ENCODE data around the gene NHERF2. TPM values are rescaled to one million over a fixed set of nuclear protein-coding genes. Genes with fewer than 3 reads are reported as not detected.
A peak's percentile ranks its signal among the peaks of the same experiment; 100 is the strongest.

Gene NHERF2
- total RNA-seq, 1 experiment from 2014 or later, result 174 TPM

GRCh38 chr16:2047330-2048115, 20.8 kb downstream of the NHERF2 start, which contains the start of the genes NTHL1 and TSC2:
Gene NTHL1 (minus strand): TSS chr16:2047834. CDS start chr16:2047823, 11 bp downstream.
Gene TSC2 (plus strand): TSS chr16:2047985. CDS start chr16:2048616, 631 bp downstream.
- in situ Hi-C loops (cut with HindIII; ENCODE audit: low pct_unique_long_range_greater_than_20kb, low sequenced_read_pairs), result no loop called here
- intact Hi-C loops (cut with micrococcal nuclease; ENCODE audit: unreplicated experiment), result no loop called here
- POLR2A ChIA-PET, result interaction anchor here (1.3 kb wide), 1 partner anchor 83 kb away, joined by 4 read pairs; the partner anchor contains the start of gene RPS2

DNA sequence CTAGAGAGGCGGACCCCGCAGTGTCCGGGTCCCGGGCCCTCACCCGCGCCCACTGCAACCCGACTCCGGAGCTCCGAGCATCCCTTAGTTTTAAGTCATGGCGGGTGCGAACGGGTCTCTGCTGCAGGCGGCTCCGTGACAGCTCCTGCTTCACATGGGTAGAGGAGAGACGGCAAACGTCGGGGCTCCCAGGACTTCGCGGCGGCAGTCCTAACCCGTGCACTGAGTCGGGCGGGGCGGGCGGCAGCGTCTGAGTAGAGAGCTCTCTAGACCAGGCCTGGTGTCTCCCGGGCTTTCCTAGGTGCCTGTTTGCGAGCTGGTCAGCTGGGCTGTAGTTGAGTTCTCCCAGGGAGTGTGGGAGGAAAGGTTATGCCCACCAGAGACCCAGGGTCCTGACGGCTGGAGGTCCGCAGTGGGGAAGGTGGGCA, 21.4 kb downstream of the NHERF2 start:
- H3K27ac ChIP-seq (ENCODE audit: low read length), result peak overlapping the region; percentile 84
- H3K36me3 ChIP-seq (ENCODE audit: control insufficient read depth, insufficient read depth, low read length), result no peaks in the 10 kb centered on the region; the same call in 1 of the 2 replicates
- H3K4me3 ChIP-seq (ENCODE audit: low read depth in 2 of 2, low read length in 2 of 2), result peak overlapping the region; percentile 77 to 96
- no peaks in the 10 kb centered on the region for H3K27me3 ChIP-seq (ENCODE audit: control insufficient read depth, insufficient read depth, low read length)
- TF ChIP-seq SIN3A (IDR thresholded peaks at IDR 0.05; ENCODE audit: borderline replicate concordance, insufficient read depth, low read depth, low read length), result peak; percentile 9; the same call in 1 of the 2 replicates
- no peak for TF ChIP-seq CTCF (IDR thresholded peaks at IDR 0.05)
- POLR2A ChIA-PET, result interaction anchor here (1.3 kb wide), 1 partner anchor 83 kb away, joined by 4 read pairs; the partner anchor contains the start of gene RPS2
- intact Hi-C loops (cut with micrococcal nuclease; ENCODE audit: unreplicated experiment), result no loop called here
- H3K9me3 ChIP-seq (ENCODE audit: control insufficient read depth, insufficient read depth, low read depth, low read length), result no peaks in the 10 kb centered on the region
- ATAC-seq, result peak; percentile 18
- peaks cover 12% of the 10 kb centered on the region for H3K4me1 ChIP-seq (ENCODE audit: control insufficient read depth, insufficient read depth, low read length)
- no TSS peak for BruUV-seq (replicated peaks)
- in situ Hi-C loops (cut with HindIII; ENCODE audit: low pct_unique_long_range_greater_than_20kb, low sequenced_read_pairs), result no loop called here
- DNase-seq (ENCODE audit: low read depth, low spot score), result no peak
- CTCF ChIA-PET, result interaction anchor here (0.6 to 1.1 kb wide), 4 partner anchors 9 to 410 kb away, joined by 3 to 9 read pairs (median 4); partner anchors contain the start of gene PKD1

More at GRCh38 chr16:2047330-2048115, 20.8 kb downstream of the NHERF2 start, which contains the start of the genes NTHL1 and TSC2:
- CTCF ChIA-PET, result interaction anchor here (0.6 to 1.1 kb wide), 4 partner anchors 9 to 409 kb away, joined by 3 to 9 read pairs (median 4); partner anchors contain the start of gene PKD1
- H3K36me3 ChIP-seq (ENCODE audit: control insufficient read depth, insufficient read depth, low read length), result no peaks in the 10 kb centered on the region; the same call in 1 of the 2 replicates
- H3K4me3 ChIP-seq (ENCODE audit: low read depth in 2 of 2, low read length in 2 of 2), result peak within 1 kb of the TSS; percentile 77 to 96
- DNase-seq (ENCODE audit: low read depth, low spot score), result peak; percentile 85
- TF ChIP-seq CTCF (IDR thresholded peaks at IDR 0.05) (no peak), SIN3A (IDR thresholded peaks at IDR 0.05; ENCODE audit: borderline replicate concordance, insufficient read depth, low read depth, low read length) (peak; percentile 54; the same call in 1 of the 2 replicates), POLR2AphosphoS5 (IDR thresholded peaks at IDR 0.05; ENCODE audit: low read depth, low read length) (peak; percentile 60; the same call in 1 of the 2 replicates)
- TF ChIP-seq, protein P1, sequence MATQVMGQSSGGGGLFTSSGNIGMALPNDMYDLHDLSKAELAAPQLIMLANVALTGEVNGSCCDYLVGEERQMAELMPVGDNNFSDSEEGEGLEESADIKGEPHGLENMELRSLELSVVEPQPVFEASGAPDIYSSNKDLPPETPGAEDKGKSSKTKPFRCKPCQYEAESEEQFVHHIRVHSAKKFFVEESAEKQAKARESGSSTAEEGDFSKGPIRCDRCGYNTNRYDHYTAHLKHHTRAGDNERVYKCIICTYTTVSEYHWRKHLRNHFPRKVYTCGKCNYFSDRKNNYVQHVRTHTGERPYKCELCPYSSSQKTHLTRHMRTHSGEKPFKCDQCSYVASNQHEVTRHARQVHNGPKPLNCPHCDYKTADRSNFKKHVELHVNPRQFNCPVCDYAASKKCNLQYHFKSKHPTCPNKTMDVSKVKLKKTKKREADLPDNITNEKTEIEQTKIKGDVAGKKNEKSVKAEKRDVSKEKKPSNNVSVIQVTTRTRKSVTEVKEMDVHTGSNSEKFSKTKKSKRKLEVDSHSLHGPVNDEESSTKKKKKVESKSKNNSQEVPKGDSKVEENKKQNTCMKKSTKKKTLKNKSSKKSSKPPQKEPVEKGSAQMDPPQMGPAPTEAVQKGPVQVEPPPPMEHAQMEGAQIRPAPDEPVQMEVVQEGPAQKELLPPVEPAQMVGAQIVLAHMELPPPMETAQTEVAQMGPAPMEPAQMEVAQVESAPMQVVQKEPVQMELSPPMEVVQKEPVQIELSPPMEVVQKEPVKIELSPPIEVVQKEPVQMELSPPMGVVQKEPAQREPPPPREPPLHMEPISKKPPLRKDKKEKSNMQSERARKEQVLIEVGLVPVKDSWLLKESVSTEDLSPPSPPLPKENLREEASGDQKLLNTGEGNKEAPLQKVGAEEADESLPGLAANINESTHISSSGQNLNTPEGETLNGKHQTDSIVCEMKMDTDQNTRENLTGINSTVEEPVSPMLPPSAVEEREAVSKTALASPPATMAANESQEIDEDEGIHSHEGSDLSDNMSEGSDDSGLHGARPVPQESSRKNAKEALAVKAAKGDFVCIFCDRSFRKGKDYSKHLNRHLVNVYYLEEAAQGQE (IDR thresholded peaks at IDR 0.05; ENCODE audit: insufficient read depth in 1 of 2, low read depth in 2 of 2, low read length in 1 of 2), result no peak
- H3K27ac ChIP-seq (ENCODE audit: low read length), result peak within 1 kb of the TSS; percentile 84
- H3K4me1 ChIP-seq (ENCODE audit: control insufficient read depth, insufficient read depth, low read length), result peaks cover 15% of the 10 kb centered on the region
- H3K27me3 ChIP-seq (ENCODE audit: control insufficient read depth, insufficient read depth, low read length), result no peaks in the 10 kb centered on the region
- H3K9me3 ChIP-seq (ENCODE audit: control insufficient read depth, insufficient read depth, low read depth, low read length), result no peaks in the 10 kb centered on the region
- peak; percentile 95 for ATAC-seq
- BruUV-seq (replicated peaks), result no TSS peak

Measured in Panc1 (cell line).